NCI-H1092 (cell line): Measurements from ENCODE around the gene TRIM32.
A peak's percentile ranks its signal among the peaks of the same experiment; 100 is the strongest.

Experiments
- DNase-seq: peaks from one replicate; lab custom pipeline; 2025; lab: John Stamatoyannopoulos, UW

TRIM32 gene

DNA sequence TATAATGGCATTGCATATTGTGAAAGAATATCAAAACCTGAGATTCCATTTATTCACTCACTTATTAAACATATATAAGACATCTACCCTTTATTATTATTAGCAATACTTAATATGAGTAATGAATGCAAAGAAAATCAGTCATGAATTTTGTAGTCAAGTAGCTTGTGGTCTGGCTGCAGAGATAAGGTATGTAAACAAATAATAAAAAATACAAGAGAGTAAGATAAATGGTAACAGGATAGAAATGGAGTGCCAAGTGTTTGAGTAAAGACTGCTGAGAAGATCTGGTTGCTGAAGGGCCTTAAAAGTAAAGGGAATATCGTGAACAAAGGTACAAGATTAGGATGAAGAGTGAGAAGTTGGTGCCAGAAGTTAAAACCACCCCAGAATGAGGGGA, 18.4 kb downstream of the TRIM32 start:
- no peak for DNase-seq

- no peak for DNase-seq
These were observed 19.5 kb downstream of the TRIM32 start for GRCh38 chr9:116706310-116707290.

DNA sequence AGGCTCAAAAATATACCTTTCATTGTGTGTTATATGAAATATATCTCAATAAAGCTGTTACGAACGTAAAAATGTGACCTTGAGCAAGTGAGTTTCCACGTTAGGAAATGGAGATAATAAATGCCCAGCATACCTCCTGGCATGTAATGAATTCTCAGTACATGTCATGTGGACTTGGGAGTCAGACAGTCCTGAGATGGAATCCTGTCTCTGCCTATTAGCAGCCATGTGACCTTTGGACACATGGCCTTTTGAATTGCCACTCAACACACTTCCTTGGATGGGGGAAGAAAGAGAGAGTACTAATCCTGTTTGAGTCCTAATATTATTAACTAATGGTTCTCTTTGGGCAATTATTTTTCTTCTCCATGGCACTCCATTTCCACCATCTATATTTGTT, 25.7 kb downstream of the TRIM32 start:
- DNase-seq = no peak

GRCh38 chr9:116713271-116713670, 26.2 kb downstream of the TRIM32 start:
- DNase-seq = peak; percentile 8

DNA sequence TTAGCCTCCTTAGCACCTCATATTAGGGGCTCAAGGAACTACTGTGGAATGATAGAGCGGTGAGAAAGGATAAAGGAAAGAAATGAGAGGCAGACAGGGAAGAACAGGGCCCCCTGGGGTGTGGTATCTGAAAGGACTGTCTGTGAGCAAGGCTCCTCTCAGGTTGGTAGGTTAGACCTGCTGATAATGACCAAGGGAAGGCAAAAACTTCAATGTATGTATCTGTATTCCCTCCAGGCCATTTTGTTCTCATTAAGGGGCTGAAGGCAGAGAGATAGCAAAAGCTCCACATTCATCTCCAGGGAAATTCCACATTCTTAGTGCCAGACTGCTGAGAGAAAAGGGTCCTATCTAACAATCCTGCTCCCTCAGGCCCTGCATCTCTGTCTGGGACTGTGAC, 28.6 kb downstream of the TRIM32 start:
- no peak for DNase-seq

DNA sequence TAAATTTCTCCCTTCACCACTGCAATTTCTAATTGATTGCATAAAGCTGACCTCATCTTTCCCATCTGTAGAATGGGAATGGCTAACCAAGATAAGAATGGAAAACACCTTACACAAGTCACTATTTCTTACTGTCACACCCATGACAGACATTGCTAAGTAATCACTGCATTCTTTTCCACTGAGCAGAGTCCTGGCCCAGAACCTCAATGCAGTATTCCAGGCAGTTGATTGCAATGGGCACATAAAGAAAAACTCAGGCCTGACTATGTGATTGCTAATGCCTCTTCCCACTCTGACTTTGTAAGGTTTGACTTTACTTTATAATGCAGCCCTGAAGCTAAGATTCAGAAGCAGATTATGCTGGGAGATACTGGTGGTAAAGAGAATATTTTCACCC, 29.3 kb downstream of the TRIM32 start:
- no peak for DNase-seq

GRCh38 chr9:116717150-116717549, 30.0 kb downstream of the TRIM32 start:
- no peak for DNase-seq

- DNase-seq = no peak
These were observed 31.0 kb downstream of the TRIM32 start for GRCh38 chr9:116718111-116718510.

DNA sequence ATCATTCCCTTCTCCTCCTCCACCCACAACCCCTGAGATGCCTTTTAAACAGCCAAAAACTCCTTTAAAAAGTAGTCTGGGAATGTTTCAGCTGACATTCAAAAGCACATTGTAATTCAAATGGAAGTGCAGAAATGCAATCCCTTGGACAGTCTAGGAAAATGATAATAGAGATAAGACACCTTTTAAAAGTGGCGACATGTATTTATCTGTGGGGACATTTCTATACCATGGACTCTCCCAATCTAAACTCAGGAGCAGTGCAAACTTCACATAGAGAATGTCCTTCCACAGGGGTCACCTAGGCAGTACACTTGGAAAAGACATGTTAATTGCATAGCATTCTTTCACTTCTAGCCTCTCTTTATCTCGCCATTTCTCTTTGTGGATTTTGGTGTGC, 33.0 kb downstream of the TRIM32 start:
- DNase-seq = no peak

DNA sequence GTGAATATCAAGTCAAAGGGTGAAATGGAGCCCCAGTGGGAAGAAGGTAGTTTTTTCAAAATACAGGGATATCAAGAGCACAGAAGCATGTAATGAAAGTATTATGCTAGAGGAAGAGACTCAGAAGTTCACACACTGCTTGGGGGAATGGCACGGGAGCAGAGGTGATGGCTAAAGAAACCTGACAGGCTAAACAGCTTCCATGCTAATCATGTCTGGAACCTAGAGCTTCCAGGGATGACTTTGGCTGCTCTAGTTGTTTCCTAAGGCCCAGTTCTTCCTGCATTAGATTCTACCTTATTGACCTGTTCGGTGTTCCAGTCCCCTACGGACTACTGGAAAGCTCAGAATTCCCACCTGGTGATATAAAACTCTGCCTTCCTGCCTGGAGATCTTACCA, 34.3 kb downstream of the TRIM32 start:
- DNase-seq = no peak

DNA sequence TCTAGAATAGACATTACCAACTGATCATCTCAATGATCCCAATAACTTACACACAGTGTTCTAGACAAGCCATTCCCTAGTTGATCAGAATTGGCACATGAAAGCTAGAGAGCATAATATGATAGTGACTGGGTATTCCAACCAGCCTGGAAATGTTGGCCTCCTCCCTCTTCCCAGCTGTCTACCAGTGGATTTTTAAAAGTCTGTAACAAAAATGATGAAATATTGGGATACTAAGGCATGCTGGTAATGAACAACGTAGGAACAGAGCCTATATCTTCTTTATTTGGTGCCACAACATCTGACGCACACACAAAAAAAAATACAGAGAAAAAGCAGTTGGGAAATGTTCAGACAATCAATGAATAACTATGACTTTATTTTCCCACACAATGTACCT, 34.8 kb downstream of the TRIM32 start:
- DNase-seq = no peak

DNA sequence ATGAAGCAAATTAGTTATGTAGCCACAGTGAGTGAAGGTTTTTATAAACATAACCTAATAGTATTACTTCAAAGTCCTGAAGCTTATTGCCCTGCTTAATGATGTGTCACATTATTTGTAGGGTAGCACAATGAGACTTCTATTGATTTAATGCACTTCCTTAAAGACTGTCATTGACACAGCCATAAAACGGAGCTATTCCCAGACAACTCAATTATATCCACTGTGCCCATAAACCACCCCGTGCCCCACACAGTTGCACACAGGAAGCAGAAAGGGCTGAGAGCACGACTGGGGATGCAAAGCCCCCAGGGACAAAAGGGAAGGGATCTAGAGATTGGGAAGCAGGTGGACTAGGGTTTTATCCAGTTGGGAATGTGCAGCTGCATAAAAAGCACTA, 37.0 kb downstream of the TRIM32 start:
- DNase-seq = no peak

DNA sequence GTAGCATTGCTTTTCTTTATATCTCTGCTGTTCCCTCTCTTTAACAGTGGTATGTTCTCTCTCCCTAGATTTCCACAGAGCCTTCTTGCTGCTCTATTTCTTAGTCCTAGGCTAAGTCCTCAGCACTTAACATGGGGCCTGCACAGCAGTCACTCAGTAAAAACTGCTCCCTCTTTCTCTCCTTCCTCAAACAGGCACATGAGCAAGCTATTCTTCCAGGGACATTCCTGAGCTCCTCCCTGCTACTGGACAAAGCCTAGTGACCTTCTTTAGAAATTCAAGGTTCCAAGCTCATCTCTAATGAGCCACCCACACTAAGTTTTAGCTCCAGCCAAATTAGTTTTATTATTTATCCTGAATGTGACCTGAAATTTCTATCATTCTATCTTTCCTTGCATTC, 39.5 kb downstream of the TRIM32 start:
- no peak for DNase-seq

GRCh38 chr9:116733010-116733641, 46.0 kb downstream of the TRIM32 start:
- DNase-seq = no peak

GRCh38 chr9:116736399-116737151, 49.5 kb downstream of the TRIM32 start:
- no peak for DNase-seq

- DNase-seq = peak; percentile 67
These were observed 50.0 kb downstream of the TRIM32 start for GRCh38 chr9:116737152-116737546.

GRCh38 chr9:116741086-116741740, 54.1 kb downstream of the TRIM32 start:
- no peak for DNase-seq

DNA sequence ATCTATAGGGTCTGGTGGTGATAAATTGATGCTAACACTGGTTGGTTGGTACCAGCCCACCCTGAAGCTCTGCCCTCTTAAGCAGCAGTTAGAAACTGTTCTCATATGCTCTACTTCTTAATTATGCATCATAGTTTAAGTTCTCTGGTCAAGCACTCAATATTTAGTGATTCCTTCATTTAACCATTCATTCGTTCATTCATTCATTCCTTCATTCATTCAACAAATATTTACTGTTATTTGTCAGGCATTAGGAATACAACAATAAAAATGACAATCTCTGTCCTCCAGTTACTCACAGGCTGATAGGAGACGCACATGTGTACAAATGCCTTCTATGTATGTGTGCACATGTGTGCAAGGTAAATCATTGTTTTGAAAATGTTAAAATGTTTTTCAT, 54.6 kb downstream of the TRIM32 start:
- no peak for DNase-seq

DNA sequence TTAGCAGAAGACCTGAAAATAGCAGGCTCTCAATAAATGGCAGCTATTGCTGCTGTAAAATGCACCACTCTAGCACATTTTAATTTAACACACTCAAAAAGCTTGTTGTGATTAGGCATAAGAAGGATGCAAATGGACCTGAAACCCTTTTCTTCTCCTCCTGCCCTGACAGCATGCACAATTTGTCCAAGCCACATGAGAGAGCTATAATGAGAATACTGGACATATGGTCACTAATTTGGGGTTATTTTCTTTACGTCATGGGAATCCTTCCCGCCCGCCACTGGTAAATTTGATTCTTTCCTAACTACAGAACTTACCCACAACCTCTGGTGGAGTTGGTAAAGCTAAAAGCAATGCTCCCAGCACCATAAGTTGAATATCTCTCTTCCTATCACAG, 62.1 kb downstream of the TRIM32 start:
- no peak for DNase-seq

DNA sequence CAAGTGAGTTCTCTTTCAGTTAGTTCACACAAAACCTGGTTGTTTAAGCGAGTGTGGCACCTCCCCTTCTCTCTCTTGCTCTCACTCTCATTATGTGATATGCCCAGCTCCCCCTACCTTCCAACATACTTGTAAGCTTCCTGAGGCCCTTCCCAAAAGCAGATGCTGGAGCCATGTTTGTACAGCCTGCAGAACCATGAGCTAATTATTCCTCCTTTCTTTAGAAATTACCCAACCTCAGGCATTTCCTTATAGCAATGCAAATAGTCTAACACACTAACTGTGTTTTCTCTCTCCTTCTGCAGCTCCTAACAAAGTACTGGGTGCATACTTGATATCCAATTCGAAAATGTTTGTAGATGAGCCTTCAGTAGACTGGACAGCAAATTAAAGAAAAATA, 62.7 kb downstream of the TRIM32 start:
- no peak for DNase-seq

GRCh38 chr9:116750510-116750909, 63.4 kb downstream of the TRIM32 start:
- no peak for DNase-seq
